Activated naive CD4-positive, alpha-beta T cell treated with anti-CD3 and anti-CD28 coated beads, Interleukin-2, amount 50 U/mL, for 24 hours (primary cell): ENCODE measurements around the gene KBTBD12.

Experiments
- H3K27ac Mint-ChIP-seq: one replicate; pipeline ENCODE4 v1.8.0; 2021; ENCODE audit warnings: mild to moderate bottlenecking, mixed read lengths
- H3K27me3 Mint-ChIP-seq: one replicate; pipeline ENCODE4 v1.8.0; 2021; ENCODE audit warnings: mixed read lengths
- H3K36me3 Mint-ChIP-seq: one replicate; pipeline ENCODE4 v1.8.0; 2021; ENCODE audit warnings: mixed read lengths
- H3K4me1 Mint-ChIP-seq: one replicate; pipeline ENCODE4 v1.8.0; 2021; ENCODE audit warnings: mixed read lengths
- H3K4me3 Mint-ChIP-seq: one replicate; pipeline ENCODE4 v1.8.0; 2021; ENCODE audit warnings: mild to moderate bottlenecking, mixed read lengths
- H3K9me3 Mint-ChIP-seq: one replicate; pipeline ENCODE4 v1.8.0; 2021; ENCODE audit warnings: mixed read lengths

The KBTBD12 gene

DNA sequence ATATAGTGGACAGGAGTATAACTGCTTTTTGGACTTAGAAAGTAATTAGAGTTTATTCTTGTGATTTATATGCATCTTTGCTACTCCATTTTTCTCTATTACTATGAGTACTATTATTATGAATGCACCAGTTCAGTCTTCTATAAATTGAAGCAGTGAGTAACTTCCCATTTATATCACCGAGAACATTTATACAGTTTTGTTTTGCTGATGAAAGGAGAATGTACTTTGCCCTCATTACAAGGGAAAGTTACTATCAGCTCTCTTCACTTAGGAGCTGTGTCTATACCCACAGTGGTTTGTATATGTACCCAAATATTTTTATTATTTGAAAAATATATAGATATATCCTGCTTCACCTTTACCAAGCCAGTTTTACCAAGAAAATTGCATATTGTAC lies 5.7 kb downstream of the KBTBD12 start:
- Mint-ChIP-seq H3K36me3 (no peaks in the 10 kb centered on the region), H3K4me3 (no peak overlapping the region), H3K4me1 (peaks cover 8% of the 10 kb centered on the region), H3K27me3 (peaks cover 21% of the 10 kb centered on the region), H3K9me3 (no peaks in the 10 kb centered on the region), H3K27ac (no peak overlapping the region)

DNA sequence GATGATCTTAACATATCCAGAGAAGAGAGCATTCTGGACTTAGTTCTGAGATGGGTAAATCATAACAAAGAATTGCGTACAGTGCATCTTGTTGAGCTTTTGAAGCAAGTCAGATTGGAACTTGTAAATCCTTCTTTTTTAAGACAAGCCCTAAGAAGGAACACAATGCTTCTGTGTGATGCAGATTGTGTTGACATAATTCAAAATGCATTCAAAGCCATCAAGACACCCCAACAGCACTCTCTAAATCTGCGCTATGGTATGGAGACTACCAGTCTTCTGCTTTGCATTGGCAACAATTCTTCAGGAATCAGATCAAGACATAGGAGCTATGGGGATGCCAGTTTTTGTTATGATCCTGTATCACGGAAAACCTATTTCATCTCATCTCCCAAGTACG lies 8.6 kb downstream of the KBTBD12 start:
- Mint-ChIP-seq H3K4me1 (peaks cover 8% of the 10 kb centered on the region), H3K27ac (no peak overlapping the region), H3K27me3 (peaks cover 10% of the 10 kb centered on the region), H3K36me3 (no peaks in the 10 kb centered on the region), H3K4me3 (no peak overlapping the region), H3K9me3 (no peaks in the 10 kb centered on the region)

DNA sequence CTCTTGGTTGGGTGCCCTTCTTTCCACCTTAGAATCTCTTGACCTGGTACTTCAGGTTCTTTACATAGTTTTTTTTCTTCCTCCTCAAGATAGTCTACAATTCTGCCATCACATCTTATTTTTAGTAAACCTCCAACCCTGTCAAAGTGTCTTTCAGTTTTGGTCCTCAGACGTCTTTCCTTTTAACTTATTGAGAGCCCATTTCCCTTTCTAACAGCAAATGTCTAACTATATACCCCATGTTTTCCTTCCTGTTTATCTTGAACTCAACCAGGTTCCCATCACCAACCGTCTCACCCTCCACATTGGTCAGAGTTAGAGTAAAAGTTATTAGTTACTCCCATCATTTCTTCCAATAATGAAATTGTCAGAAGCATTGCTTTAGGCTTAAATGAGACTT lies 10.4 kb downstream of the KBTBD12 start:
- H3K36me3 Mint-ChIP-seq = no peaks in the 10 kb centered on the region
- H3K9me3 Mint-ChIP-seq = no peaks in the 10 kb centered on the region
- H3K4me3 Mint-ChIP-seq = no peak overlapping the region
- H3K27me3 Mint-ChIP-seq = peaks cover 13% of the 10 kb centered on the region
- H3K27ac Mint-ChIP-seq = no peak overlapping the region
- H3K4me1 Mint-ChIP-seq = peaks cover 8% of the 10 kb centered on the region

DNA sequence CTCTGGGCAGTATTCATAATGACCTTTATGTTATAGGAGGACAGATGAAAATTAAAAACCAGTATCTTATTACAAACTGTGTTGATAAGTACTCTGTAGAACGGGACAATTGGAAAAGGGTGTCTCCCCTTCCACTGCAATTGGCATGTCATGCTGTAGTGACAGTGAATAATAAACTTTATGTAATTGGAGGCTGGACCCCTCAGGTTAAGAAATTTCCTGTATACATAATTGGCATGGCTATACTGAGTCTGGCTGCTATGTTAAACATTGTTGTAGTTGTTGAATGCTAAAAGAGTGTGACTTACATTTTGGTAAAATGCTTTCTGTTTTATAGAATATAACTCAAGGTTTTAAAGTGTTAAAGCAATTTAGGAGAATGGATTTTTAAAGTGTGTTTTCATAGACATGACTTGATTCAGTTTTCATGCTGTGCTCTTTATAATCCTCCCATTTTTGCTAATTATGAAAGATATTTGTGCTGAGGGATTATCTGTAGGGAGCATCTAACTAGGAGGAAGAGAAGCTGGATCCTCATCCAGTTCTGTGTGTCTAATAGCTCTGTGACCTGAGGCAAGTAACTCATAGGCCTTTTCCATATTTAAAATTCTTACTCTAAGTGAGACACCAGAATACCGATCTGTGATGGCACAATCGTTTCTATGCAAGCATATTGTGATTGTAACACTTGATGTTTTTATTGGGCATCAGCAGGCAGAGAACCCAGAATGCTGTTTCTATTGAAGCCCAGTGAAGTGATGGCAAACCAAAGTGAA lies 13.0 kb downstream of the KBTBD12 start:
- Mint-ChIP-seq H3K27me3 (peaks cover 15% of the 10 kb centered on the region), H3K9me3 (no peaks in the 10 kb centered on the region), H3K4me3 (no peak overlapping the region), H3K4me1 (peaks cover 8% of the 10 kb centered on the region), H3K27ac (no peak overlapping the region), H3K36me3 (no peaks in the 10 kb centered on the region)

DNA sequence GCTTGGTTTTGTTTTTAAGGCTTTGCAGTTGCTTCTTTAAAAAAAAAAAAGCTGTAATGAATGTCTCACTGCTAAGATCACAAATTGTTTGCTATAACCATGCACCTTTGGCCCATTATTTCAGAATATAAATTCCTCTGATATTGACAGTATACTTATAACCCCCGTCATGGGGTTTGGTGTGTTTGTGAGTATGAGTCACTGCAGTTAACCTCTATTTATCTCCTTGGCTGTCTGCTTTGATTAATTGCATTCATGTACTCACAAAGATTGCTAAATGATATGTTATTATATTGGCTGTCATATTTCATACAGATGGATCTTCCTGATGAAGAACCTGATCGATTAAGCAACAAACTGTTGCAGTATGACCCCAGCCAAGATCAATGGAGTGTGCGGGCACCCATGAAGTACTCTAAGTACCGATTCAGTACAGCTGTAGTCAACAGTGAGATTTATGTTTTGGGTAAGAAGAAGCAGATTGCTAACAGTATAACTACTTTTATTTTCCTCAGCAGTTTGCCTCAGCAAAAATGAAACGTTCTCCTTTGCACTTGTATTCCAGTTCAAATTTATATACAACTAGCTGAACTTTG lies 14.9 kb downstream of the KBTBD12 start:
- H3K4me1 Mint-ChIP-seq = peaks cover 8% of the 10 kb centered on the region
- H3K9me3 Mint-ChIP-seq = no peaks in the 10 kb centered on the region
- H3K4me3 Mint-ChIP-seq = no peak overlapping the region
- H3K27ac Mint-ChIP-seq = no peak overlapping the region
- H3K36me3 Mint-ChIP-seq = no peaks in the 10 kb centered on the region
- peaks cover 24% of the 10 kb centered on the region for H3K27me3 Mint-ChIP-seq

DNA sequence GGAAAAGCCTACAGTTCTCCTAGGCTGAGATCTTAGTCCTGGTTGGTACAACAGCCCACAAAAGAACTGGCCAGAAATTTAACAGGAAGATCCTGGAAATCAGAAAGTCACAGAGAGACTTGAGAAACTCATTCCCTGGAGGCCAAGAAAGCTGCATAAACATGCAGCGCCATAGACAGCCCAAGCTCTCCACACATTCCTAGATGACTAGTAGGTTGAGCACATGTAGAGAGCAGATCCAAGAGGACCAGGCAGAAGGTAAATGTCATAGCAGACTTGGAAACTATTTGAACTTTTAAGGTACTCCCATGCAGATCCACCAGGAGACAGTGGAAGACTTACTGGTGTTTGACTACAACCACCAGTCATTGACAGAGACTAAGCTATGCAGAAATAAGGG lies 18.4 kb downstream of the KBTBD12 start:
- Mint-ChIP-seq H3K9me3 (no peaks in the 10 kb centered on the region), H3K27ac (no peak overlapping the region), H3K27me3 (peaks cover 26% of the 10 kb centered on the region), H3K4me1 (no peaks in the 10 kb centered on the region), H3K4me3 (no peak overlapping the region), H3K36me3 (no peaks in the 10 kb centered on the region)

DNA sequence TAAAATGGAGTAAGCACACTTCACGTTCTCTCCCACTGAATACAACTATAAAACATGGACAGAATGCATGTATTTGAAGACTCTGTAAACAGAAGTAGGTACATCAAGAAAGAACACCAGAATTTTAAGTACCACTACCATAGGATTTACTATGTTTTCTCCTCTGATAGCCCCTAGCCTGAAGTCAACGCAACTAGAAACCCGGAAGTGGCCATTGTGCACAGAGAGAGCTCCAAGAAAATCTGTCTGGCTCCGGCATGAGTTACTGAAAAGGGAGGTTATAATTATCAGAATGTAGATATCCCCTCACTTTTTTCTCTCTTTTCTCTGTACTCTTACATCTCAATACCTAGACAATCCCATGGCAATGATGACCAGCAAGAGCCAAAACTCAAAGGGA lies 23.8 kb downstream of the KBTBD12 start:
- no peak overlapping the region for H3K4me3 Mint-ChIP-seq
- H3K4me1 Mint-ChIP-seq = no peaks in the 10 kb centered on the region
- H3K9me3 Mint-ChIP-seq = peaks cover 2% of the 10 kb centered on the region
- H3K27me3 Mint-ChIP-seq = peaks cover 15% of the 10 kb centered on the region
- no peaks in the 10 kb centered on the region for H3K36me3 Mint-ChIP-seq
- no peak overlapping the region for H3K27ac Mint-ChIP-seq

DNA sequence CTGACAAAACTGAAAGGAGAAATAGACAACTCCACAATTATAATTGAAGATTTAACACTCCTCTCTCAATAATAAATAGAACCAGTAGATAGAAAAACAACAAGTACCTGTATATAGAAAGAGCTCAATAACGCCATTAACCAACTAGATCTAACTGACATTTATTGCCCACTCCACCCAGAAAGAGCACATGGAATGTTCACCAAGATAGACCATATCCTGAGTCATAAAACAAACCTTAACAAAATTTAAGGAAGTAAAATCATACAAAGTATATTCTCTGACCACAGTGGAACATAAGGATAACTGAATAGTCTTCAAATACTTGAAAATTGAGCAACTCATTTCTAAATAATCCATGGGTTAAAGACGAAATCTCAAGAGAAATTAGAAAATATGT lies 25.1 kb downstream of the KBTBD12 start:
- Mint-ChIP-seq H3K27ac (no peak overlapping the region), H3K4me3 (no peak overlapping the region), H3K36me3 (no peaks in the 10 kb centered on the region), H3K4me1 (no peaks in the 10 kb centered on the region), H3K27me3 (peaks cover 7% of the 10 kb centered on the region), H3K9me3 (peaks cover 5% of the 10 kb centered on the region)

DNA sequence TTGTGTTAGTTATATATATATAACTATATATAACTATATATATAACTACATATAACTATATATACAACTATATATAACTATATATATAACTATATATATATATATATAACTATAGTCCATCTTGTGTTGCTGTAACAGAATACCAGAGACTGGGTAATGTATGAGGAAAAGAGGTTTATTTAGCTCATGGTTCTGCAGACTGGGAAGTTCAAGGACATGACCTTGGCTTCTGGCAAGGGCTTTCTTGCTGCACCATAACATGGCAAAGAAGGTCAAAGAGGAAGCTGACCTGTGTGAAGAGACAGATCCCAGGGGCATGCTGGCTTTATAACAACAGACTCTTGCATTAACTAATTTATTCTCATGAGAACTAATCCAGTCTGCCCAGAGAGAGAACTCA lies 27.6 kb downstream of the KBTBD12 start:
- H3K27me3 Mint-ChIP-seq = peaks cover 16% of the 10 kb centered on the region
- H3K9me3 Mint-ChIP-seq = peaks cover 5% of the 10 kb centered on the region
- no peaks in the 10 kb centered on the region for H3K4me1 Mint-ChIP-seq
- no peaks in the 10 kb centered on the region for H3K36me3 Mint-ChIP-seq
- H3K4me3 Mint-ChIP-seq = no peak overlapping the region
- H3K27ac Mint-ChIP-seq = no peak overlapping the region

DNA sequence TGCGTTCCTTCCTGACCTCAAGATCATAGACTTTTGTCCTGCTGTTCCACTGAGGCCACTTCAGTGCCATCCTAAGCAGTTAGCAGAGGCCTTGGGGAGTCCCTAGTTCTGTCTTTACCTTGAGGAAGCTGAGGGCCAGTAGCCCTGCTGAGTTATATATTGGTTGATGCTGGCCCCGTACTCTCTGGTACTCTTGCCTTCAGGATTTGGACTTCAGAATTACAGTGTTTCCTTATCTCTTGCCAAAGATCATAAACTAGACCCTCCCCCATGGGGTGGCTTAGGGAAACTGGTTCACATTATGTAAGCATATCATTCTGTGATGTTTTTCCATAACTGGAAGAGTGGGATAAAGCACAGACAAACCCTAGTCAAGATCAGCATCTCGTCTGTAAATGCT lies 33.2 kb downstream of the KBTBD12 start:
- Mint-ChIP-seq H3K36me3 (no peaks in the 10 kb centered on the region), H3K27ac (no peak overlapping the region), H3K4me3 (no peak overlapping the region), H3K9me3 (peaks cover 5% of the 10 kb centered on the region), H3K4me1 (no peaks in the 10 kb centered on the region), H3K27me3 (peaks cover 16% of the 10 kb centered on the region)

DNA sequence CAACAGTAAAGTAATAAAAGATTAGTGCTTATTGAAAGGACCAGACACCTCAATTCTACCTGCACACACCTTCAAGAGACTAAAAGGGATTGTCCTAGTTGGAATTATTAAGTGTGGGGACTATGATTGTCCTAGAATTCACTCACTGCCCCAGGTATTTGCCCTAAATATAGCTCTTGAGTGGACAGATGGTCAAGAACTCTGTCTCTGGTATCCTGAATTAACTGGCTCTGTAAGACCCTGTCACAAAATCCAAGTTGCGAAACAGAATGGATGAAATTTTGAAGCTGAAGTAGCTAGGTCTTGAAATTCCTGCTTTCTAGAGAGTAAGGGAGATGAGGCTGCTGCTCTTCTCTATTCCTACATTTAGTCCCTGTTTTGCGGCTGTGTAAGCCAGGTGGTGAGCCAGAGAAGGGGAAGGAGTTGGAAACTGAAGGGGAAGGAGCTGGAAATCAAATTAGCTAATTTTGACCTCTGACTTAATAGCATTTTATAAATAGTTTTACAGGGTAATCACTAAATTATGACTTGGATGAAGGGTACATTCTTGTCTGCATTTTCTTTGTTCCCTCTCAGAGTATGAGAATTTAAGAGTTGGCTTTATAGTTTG lies 34.5 kb downstream of the KBTBD12 start:
- Mint-ChIP-seq H3K4me3 (no peak overlapping the region), H3K27ac (no peak overlapping the region), H3K4me1 (no peaks in the 10 kb centered on the region), H3K27me3 (peaks cover 16% of the 10 kb centered on the region), H3K9me3 (no peaks in the 10 kb centered on the region), H3K36me3 (no peaks in the 10 kb centered on the region)

DNA sequence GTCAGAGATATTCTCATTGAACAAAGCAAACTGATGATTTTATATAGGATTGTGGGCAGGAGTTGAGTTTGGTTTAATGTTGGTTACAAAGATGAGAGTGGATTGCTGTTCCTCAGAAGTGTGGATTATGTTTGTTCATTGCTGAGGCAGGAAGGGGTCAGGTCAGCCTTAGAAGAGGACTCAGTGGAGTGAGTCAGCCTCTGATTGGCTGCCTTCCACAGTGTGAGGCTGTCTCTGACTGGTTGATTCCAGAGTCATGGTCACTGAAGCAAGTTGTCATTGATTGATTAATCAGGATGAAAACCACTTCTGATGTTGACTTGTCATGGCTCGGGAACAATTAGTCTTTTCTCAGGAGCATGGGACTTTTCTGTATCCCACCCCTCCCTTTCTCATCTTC lies 36.2 kb downstream of the KBTBD12 start:
- Mint-ChIP-seq H3K4me1 (no peaks in the 10 kb centered on the region), H3K27me3 (peaks cover 10% of the 10 kb centered on the region), H3K27ac (no peak overlapping the region), H3K9me3 (no peaks in the 10 kb centered on the region), H3K36me3 (no peaks in the 10 kb centered on the region), H3K4me3 (no peak overlapping the region)

DNA sequence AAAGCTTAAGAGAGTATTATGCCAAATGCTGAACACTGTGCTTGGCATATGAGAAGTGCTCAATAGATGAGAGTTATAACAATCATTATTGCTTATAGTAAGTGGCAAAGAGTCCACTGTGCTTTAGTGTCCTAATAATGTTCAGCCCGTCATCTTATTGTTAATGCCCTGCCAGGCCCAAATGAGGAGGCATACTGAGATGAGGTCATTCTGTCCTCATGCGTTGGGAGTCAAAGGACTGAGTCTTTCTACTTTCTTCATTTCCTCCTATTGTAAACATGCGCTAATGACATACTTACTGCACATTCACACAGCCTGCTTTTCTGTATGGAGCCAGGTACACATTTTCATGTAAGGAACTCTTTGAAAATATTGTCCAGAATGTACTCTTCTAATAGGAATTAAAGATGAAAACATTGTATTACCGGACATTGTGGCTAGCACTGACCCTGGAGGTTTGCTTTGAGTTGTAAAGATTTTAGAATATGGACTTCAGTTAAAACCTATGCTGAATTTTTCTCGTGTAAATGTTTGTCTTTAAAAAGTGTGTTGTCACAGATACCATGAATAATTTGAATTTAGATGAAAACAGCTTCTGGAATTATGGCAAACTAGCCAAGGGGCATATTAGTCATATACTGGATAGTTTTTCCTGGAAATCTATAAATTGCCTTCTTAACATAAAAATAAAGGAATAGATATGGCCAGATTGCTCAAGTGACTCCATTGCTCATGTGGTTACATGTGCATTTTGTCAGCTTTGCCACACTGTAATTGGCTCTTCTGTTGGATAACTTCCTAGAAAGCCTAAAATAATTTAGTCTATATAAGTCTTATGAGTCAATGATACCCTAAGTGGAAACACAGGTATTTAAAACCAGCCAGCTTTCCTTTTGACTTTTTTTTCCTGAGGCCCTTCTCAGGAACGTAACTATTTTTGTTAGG lies 38.3 kb downstream of the KBTBD12 start:
- H3K9me3 Mint-ChIP-seq = no peaks in the 10 kb centered on the region
- H3K36me3 Mint-ChIP-seq = no peaks in the 10 kb centered on the region
- no peak overlapping the region for H3K4me3 Mint-ChIP-seq
- H3K27ac Mint-ChIP-seq = no peak overlapping the region
- no peaks in the 10 kb centered on the region for H3K4me1 Mint-ChIP-seq
- H3K27me3 Mint-ChIP-seq = peaks cover 2% of the 10 kb centered on the region

DNA sequence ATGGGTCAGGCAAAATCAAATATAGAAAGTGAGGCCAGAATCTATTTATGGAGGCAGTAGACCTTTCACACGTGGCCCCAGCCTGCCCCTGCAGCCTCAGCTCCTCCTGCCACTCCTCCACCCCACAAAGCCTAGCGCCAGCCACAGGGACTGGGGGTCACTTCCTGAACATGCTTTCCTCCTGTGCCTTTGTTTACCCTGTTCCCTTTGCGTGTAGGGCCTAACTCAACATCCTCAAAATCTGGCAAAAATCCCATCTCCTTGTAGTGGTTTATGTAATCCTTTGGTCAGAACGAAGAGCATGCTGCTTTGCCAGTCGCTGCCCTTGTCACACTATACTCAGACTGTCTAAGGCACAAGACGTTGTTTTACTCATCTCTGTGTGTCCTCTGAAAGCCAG lies 39.6 kb downstream of the KBTBD12 start:
- Mint-ChIP-seq H3K27me3 (peaks cover 2% of the 10 kb centered on the region), H3K4me3 (no peak overlapping the region), H3K27ac (no peak overlapping the region), H3K4me1 (no peaks in the 10 kb centered on the region), H3K36me3 (no peaks in the 10 kb centered on the region), H3K9me3 (no peaks in the 10 kb centered on the region)

DNA sequence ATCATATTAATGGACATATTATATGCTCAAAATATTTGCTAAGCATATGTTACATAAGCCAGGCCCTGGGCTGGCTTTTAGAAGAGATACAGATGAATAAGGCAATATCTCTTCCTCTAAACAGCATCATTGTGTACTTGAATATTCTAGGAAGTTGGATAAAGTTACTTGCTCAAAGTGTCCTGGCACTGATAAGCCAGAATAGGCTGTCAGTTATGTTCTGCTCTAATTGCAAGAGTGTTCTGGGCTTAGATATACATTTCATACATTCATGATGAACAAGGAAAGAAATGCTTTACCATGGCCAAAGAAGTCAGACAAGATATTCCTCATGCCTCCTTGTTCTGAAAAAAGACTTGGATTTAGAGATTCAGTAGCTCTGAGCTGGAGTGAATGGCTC lies 40.7 kb downstream of the KBTBD12 start:
- no peaks in the 10 kb centered on the region for H3K4me1 Mint-ChIP-seq
- H3K27ac Mint-ChIP-seq = no peak overlapping the region
- no peaks in the 10 kb centered on the region for H3K36me3 Mint-ChIP-seq
- H3K9me3 Mint-ChIP-seq = no peaks in the 10 kb centered on the region
- no peak overlapping the region for H3K4me3 Mint-ChIP-seq
- peaks cover 2% of the 10 kb centered on the region for H3K27me3 Mint-ChIP-seq
